Measurements from ENCODE around the gene ADD3.

DNA sequence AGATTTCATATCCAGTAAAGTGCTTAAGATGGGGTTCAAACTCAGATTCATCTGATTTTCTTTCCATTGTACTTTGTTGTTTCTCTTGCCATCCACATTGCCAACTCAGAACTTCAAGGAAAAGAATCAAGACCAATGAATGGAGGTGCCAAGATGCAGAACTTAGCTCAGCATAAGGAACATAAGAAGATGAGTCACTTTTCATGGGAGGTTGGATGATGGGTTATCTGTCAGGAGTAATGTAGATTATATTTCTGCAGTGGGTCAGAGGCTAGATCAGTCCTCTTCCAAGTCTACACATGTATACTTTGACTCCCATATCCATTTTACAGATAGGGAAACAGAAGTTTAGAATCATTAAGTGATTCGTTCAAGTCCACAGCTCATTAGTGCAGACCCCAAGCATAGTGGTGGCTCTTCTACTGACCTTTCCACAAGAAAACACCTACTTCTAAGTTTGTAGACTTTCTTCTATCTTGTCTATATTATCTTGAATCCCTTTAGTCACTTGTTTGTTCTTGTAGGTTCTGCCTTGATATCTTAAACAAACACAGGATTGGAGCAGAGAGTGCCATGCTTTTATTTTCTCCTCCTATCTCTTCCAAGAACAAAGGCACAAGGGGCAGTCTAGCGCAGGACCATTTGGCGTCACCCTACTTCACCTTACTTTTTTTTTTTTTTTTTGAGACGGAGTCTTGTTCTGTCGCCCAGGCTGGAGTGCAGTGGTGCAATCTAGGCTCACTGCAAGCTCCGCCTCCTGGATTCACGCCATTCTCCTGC lies 14.0 kb upstream of the ADD3 start:
- TF ChIP-seq, protein P1, sequence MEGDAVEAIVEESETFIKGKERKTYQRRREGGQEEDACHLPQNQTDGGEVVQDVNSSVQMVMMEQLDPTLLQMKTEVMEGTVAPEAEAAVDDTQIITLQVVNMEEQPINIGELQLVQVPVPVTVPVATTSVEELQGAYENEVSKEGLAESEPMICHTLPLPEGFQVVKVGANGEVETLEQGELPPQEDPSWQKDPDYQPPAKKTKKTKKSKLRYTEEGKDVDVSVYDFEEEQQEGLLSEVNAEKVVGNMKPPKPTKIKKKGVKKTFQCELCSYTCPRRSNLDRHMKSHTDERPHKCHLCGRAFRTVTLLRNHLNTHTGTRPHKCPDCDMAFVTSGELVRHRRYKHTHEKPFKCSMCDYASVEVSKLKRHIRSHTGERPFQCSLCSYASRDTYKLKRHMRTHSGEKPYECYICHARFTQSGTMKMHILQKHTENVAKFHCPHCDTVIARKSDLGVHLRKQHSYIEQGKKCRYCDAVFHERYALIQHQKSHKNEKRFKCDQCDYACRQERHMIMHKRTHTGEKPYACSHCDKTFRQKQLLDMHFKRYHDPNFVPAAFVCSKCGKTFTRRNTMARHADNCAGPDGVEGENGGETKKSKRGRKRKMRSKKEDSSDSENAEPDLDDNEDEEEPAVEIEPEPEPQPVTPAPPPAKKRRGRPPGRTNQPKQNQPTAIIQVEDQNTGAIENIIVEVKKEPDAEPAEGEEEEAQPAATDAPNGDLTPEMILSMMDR (IDR thresholded peaks at IDR 0.05): no peak
- TF ChIP-seq POLR2A (IDR thresholded peaks at IDR 0.05): no peak
